GM06990 (cell line): ENCODE measurements around the gene MAP3K8.

Experiments
- DNase-seq: peaks from one replicate; pipeline ENCODE4 v3.0.0-alpha.2; 2011; ENCODE audit not compliant: insufficient read length; ENCODE audit errors: extremely low read depth
- H3K27me3 ChIP-seq: replicated peaks from 2 replicates; pipeline ENCODE4 v1.6.0; 2011; ENCODE audit warnings: low read length; ENCODE audit not compliant: control insufficient read depth, insufficient read depth
- H3K36me3 ChIP-seq: 2 replicates; pipeline ENCODE4 v1.5.1; 2011; ENCODE audit warnings: low read length; ENCODE audit not compliant: control insufficient read depth, insufficient read depth
- H3K4me3 ChIP-seq: replicated peaks from 2 replicates; pipeline ENCODE4 v1.5.1; 2011; ENCODE audit warnings: low read depth, mild to moderate bottlenecking, control low read depth, low read length
- TF ChIP-seq, protein P1 (sequence below): IDR thresholded peaks from 2 replicates; pipeline ENCODE4 v1.5.1; 2011; ENCODE audit warnings: low read length, control low read depth, mild to moderate bottlenecking, inconsistent platforms; ENCODE audit not compliant: insufficient read depth, poor library complexity, severe bottlenecking

Gene MAP3K8

DNA sequence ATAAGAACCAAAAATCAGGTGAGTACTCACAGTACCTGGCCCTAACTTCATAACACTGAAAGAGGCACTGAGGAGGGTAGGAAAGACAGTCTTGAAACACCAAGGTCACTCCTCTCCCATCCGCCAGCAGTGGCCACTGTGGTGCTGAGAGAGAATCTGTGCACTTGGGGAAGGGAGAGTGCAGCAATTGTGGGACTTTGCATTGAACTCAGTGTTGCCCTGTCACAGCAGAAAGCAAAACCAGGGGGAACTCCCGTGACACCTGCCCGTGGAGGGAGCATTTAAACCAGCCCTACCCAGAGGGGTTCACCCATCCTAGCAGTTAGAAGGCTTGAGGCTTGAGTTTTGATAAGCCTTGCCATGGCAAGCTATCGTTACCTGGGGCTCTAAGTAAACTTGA, 35.2 kb upstream of the MAP3K8 start:
- H3K4me3 ChIP-seq, result no peak overlapping the region
- no peaks in the 10 kb centered on the region for H3K27me3 ChIP-seq
- H3K36me3 ChIP-seq, result no peaks in the 10 kb centered on the region
- TF ChIP-seq, protein P1, sequence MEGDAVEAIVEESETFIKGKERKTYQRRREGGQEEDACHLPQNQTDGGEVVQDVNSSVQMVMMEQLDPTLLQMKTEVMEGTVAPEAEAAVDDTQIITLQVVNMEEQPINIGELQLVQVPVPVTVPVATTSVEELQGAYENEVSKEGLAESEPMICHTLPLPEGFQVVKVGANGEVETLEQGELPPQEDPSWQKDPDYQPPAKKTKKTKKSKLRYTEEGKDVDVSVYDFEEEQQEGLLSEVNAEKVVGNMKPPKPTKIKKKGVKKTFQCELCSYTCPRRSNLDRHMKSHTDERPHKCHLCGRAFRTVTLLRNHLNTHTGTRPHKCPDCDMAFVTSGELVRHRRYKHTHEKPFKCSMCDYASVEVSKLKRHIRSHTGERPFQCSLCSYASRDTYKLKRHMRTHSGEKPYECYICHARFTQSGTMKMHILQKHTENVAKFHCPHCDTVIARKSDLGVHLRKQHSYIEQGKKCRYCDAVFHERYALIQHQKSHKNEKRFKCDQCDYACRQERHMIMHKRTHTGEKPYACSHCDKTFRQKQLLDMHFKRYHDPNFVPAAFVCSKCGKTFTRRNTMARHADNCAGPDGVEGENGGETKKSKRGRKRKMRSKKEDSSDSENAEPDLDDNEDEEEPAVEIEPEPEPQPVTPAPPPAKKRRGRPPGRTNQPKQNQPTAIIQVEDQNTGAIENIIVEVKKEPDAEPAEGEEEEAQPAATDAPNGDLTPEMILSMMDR, result no peak
- no peak for DNase-seq

DNA sequence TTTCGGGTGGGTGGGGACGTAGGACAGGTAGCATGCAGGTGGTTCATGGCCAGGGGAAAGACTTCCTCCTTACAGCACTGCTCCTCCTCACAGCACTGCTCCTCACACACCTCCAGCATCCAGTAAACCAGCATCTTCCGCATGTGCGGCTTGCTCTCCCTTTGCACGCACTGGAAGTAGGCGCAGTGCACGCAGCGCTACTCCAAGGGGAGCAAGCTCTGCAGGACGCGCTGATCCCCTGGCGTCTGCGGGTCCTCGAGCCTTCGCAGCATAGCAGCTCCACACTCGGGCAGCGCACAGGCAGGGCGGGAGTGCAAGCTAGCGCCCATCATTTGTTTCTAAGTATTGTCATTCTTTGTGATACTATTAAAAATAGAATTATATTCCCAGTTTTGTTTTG, 30.5 kb upstream of the MAP3K8 start:
- DNase-seq, result no peak
- H3K4me3 ChIP-seq, result no peak overlapping the region
- no peaks in the 10 kb centered on the region for H3K36me3 ChIP-seq
- no peaks in the 10 kb centered on the region for H3K27me3 ChIP-seq
- TF ChIP-seq, protein P1, result no peak

DNA sequence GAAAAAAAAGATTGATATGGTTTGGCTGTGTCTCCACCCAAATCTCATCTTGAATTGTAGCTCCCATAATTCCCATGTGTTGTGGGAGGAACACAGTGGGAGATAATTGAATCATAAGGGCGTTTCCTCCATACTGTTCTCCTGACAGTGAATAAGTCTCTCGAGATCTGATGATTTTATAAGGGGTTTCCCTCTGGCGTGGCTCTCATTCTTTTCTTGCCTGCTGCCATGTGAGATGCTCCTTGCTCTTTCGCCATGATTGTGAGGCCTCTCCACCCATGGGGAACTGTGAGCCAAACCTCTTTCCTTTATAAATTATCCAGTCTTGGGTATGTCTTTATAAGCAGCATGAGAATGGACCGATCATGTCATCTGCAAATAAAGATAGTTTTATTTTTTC, 29.4 kb upstream of the MAP3K8 start:
- no peaks in the 10 kb centered on the region for H3K36me3 ChIP-seq
- no peak for DNase-seq
- no peak overlapping the region for H3K4me3 ChIP-seq
- no peaks in the 10 kb centered on the region for H3K27me3 ChIP-seq
- TF ChIP-seq, protein P1, result no peak

DNA sequence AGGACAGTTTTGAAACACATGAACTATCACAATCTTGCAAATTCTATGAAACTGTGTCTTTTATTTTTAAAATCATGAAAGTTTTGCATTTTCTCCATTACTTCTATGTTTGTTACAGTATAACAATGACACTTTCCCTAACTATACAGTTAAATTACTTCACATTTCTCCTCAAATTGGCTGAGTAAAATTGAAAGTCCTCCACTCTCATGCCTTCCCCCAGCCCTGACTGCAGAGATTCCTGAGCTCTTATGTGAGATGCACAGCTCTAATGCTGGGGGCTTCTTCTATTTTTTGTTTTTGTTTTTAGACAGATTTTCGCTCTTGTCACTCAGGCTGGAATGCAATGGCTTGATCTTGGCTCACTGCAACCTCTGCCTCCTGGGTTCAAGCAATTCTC, 22.7 kb upstream of the MAP3K8 start:
- no peak for DNase-seq
- Histone ChIP-seq H3K4me3 (no peak overlapping the region), H3K27me3 (no peaks in the 10 kb centered on the region), H3K36me3 (no peaks in the 10 kb centered on the region)
- TF ChIP-seq, protein P1, result no peak

DNA sequence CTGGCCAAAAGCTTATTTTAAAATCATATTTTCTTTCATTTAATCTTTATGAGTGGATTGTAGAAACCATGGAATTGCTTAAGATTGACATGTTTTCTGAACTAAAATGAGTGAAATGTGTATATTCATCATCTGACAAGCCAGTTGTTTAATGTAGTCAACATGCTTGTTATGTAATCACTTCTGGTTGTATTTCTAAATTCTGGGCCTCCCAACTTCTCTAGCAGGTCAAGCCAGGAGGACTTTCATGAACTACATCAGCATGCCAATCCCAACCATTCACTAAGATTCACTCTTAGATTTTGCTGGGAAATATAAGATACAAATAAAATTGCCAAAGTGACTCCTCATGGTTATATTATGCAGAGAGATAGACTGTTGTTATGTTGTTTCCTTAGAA, 21.1 kb upstream of the MAP3K8 start:
- no peak overlapping the region for H3K4me3 ChIP-seq
- no peaks in the 10 kb centered on the region for H3K27me3 ChIP-seq
- TF ChIP-seq, protein P1, result no peak
- no peaks in the 10 kb centered on the region for H3K36me3 ChIP-seq
- DNase-seq, result no peak

DNA sequence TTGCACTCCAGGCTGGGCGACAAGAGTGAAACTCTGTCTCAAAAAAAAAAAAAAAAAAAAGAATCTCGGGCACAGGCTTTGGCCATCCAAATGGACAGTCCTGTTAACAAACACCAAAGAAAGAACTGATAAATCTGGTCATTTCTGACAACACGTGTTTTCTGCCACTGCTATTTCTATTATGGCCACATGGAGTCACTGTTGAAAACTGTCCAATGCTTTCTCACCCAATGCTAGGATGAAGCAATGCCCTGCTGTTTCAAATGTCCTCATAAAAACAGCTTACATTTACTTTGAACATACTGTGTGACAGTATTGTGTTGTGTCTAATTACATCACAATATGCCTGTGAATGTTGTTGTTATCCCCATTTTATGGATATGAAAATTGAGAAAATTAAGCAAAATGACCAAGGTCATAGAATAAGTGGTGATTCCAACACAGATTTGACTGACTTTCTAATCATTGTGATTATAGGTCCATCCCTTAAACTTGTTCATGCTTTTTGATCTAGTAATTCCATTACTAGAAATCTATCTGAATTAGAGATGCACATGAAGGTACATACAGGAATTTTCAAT, 19.9 kb upstream of the MAP3K8 start:
- no peaks in the 10 kb centered on the region for H3K27me3 ChIP-seq
- peak; percentile 43 for DNase-seq
- TF ChIP-seq, protein P1, result peak; percentile 82

More for the DNA sequence above, 19.9 kb upstream of the MAP3K8 start:
- H3K4me3 ChIP-seq, result no peak overlapping the region
- no peaks in the 10 kb centered on the region for H3K36me3 ChIP-seq
